NCI-H1417 (cell line): Measurements from ENCODE around the gene FAM120B.
A peak's percentile ranks its signal among the peaks of the same experiment; 100 is the strongest.

ENCODE experiments used
- DNase-seq, 3 experiments: peaks; one replicate each; lab custom pipeline; 2025; lab: John Stamatoyannopoulos, UW

FAM120B gene

DNA sequence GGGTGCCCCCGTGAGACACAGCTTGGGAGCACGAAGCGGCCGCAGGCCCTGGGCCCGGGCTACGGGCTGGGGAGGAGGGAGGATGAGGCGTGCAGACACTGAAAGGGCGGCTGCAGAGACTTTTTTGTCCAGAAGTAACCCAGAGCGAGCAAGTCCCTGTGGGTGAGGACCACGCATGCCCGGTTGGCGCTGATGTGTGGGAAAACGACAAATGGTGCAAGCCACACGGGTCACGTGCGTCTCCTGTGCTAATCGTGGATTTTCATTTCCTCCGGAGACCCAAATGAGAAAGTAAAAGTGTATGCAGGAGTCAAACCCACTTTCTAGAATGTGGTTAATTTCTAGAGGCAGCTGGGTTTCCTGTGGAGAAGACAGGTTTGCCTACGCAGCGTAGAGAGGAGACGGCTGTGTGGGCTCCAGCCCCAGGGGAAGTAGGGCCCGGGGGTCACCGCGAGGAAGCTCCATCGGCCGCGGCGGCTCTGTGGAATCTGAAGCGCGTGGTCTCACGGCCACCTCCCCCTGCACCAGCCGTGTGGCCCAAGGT is 34.7 kb upstream of the FAM120B start:
- DNase-seq, result no peak

DNA sequence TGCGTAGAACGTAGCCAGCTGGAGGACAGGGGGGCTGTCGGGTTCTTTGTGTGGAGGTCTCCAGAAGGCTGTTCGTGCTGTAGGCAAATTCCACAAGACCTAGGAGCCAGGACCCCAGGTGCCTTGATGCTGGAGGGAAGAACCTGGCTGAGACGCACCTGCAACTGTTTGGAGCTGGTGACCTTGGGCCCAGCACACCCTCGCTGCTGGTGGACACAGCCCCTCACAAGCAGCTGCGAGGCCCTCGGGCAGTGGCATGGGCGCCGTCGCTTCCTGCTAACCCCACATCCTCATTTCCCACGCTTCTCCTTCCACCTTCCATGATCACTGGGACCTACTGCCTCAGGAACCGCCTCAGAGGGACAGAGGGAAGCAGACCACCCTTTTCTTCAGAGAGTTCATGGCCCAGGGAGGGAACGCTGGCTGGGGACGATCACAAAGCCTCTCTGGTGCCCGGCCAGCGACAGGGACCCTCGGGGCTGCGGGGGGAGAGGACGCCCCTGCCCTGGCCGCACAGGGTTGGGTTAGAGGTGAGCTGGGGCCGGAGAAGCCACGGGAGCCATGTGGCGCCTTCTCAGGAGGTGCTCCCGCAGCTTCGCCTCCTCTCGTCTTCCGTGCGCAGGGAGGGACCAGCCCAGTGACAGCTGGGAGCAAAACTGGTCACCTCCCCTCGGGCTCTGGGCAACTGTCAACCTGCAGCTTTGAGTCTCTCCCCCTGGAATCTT is 34.1 kb upstream of the FAM120B start:
- DNase-seq, result no peak

DNA sequence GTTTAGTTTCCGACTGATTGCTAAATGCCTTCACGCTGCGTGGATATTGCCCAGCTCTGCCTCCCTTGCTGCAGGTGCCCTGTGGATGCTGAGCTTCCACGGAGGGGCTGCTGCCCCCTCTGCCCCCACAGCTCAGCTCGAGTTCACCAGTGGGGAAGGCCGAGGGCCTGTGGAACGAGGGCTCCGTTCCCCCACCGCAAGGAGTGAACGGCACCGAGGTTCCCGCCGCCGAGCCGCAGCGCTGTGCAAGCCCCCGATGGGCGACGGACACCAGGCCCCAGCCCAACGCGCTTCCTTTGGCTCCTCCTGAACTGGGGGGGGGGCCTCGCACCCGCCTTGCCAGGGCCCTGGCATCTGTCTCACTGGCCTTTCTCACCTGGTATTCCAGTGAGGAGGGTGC is 33.4 kb upstream of the FAM120B start:
- no peak for DNase-seq

DNA sequence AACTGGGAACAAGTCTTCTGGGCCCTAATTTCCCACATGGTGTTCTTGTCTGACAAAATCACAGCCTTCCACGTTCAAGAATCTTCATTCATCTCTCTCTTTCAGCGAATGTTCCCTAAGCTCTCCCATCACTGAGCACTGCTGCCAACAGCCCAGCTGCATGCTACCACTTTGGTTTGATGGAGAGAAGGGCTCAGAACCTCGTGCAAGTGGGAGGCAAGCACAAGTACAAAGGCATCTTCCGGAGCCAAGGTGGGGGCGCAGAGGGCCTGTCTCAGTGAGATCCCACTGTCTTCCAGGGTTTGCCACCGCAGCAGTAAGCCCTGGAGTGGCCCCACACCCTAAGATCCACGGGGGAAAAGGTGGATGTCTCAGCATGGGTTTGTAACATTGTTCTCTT is 32.9 kb upstream of the FAM120B start:
- no peak for DNase-seq

DNA sequence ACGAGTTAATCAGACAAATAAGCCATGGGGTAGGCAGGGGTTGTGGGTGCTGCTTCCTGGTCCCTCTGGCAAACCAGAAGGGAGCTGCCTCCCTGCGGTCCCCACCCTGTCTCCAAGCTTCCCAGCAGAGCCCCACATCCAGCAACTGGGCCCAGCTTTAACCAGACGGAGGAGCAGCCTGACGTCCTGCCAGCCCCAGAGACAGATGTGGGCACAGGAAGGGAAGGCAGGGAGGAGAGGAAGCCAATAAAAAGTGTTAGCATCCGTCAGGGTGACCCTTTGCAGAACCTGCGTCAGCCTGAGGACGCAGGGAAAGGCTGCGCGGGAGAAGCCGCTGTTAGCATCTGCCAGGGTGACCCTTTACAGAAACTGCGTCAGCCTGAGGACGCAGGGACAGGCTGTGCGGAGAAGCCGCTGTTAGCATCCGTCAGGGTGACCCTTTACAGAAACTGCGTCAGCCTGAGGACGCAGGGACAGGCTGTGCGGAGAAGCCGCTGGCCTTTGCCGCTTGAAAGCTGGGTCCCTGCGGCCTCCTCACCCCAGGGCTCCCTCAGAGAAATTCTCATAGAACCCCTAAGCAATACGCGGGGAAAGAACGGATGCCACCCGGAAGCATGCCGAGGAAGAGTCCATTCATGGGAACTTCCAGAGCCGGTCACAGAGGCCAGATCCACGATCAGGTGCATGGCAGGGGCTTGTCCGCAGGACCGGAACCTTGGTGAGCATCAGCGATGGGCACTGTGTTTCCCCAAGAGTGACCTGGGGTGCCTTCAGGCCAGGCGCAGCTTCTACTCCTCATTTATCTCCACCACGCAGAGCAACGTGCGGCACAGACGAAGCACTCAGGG is 31.6 kb upstream of the FAM120B start:
- DNase-seq, result no peak

DNA sequence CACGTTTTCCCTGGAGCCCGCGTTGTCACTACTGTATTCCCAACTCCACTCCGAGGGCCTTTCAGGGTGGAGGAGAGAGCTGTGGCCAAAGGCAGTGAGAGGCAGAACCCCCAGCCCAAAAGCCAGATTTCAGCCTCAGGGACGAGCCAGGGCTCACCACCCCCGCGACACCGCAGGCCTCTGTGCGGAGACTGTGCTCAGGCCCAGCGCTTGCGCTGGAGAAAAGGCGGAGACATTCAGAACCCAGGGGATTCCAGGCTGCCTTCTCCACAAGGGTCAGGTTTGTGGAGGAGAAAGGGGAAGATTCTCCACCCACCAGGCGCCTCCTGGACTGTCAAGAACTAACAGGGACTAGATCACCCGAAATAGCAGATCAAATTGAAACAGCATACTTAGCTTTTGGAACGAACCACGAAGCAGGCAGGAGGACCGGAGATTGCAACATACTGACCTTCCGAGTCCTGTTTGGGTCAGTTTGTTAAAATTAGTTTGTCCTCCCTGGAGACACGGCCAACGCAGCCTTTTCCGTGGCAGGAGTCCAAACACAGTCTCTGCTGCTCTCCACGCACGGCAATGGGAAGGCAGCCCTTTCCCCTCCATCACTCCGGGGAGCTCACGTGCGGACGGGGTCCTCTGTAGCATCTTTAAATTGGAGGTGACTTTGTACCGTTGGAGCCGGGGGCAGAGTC is 30.0 kb upstream of the FAM120B start:
- no peak for DNase-seq

DNA sequence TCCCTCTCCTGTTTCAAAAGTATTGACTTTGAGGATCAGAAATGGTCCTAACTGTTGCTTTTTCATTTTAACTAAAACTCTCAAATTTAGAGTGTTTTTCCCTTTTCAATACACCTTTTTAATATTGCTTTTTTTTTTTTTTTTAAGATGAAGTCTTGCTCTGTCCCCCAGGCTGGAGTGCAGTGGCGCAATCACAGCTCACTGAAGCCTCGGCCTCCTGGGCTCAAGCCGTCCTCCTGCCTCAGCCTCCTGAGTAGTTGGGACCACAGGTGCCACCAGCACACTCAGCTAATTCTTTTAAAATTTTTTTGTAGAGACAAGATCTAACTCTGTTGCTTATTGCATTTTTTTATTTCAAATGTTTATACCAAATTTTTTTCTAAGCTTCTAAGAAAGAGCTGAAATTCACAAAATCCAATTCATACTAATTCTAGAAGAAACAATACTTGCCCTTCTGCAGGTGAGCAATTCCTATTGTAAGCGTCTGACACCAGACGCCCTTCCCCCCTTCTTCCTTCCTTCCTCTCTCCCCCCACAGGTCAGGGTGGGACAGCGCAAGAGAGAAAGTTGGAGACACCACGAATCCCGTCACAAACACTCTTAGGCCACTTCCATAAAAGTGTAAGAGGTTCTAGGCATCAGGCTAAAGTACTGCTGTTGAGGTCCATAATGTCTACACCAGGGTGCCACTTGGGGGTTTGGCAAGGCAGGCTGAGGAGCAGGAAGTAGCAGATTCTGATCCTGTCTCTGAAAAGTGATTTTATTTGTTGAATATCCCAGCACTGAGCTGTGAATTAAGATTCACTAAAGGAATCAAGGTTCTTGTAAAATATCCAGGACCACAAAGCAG is 28.4 kb upstream of the FAM120B start:
- no peak for DNase-seq

DNA sequence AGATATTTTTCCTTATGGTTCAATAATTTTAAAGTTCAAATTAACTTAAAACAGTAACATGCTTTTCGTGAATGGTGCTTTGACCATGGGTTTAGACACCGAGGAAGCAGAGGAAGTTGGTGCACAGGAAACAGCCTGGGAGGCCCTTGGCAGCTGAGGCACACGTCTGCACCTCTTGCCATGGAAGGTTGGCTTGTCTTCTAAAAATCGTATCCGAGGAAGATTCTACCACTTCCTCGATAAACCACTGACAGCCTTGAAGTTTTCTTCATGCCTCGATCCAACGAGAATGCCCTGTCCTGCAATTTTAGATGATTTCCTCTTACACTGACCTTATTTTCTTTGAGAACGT is 27.8 kb upstream of the FAM120B start:
- DNase-seq, result no peak

DNA sequence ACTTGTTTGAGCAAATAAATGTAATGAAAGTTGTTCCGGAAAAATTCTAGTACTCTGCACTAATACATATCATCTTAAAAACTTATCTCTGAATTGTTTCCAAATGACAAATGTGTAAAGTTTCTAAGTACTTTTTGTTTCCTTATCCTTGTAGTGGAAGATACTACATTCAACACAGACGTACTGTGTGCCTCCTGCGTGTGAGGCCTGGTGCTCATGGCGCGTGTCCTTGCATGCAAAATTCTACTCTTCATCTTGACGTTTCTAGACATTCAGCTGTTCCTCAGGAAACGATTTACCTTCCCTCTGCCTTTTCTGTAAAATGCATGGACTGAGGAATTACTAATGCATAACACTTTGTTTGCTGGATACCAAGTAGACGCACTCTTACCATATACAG is 27.1 kb upstream of the FAM120B start:
- no peak for DNase-seq

DNA sequence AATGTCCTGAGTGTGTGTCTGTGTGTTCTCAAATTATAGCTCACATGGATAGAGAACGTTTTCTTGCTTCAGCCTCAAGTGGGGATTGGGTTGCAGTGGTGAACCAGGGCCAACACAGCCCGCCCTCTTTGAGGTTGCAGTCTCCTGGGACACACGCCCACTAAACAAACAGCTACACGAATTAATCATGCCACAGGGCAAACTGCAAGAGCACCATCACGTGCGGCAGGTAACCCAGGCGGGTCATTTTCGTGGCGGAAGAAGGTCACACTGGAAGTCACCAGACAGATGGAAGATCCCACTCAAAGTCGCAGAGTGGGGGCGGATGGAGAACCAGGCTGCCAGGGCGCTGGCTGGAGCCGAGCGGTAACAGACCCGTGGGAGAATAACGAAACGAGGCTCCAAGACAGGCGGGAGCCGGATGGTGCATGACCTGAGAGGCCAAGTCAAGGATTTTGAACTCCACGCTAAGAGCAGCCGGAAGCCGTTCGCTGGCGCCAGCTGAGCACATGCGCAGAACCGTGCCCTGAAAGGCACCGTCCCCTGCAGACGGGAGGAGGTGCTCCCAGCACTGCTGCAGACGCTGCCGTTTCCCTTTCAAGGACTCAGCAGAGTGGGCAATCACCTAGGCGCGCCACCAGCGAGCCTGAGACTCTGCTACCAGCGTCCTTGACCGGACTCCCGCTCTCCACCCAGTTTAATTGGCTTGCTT is 26.4 kb upstream of the FAM120B start:
- DNase-seq, result peak; percentile 96 to 98 (median 97)

DNA sequence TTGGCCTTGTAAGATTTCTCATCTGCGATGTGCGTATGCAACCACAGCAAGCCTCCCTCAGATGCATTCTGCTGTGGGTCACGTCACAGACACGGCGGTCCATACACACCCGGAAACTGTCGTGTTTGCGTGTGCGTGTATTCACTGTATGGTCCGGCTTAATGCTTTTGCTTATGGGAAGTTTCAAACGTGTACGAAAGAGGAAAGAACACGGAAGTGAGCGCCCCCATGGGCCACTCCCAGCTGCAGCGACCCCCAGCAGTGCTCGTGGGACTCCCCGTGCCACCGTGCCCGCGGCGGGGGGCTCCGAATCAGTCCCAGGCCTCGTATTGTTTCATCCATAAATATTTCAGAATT is 25.9 kb upstream of the FAM120B start:
- no peak for DNase-seq

DNA sequence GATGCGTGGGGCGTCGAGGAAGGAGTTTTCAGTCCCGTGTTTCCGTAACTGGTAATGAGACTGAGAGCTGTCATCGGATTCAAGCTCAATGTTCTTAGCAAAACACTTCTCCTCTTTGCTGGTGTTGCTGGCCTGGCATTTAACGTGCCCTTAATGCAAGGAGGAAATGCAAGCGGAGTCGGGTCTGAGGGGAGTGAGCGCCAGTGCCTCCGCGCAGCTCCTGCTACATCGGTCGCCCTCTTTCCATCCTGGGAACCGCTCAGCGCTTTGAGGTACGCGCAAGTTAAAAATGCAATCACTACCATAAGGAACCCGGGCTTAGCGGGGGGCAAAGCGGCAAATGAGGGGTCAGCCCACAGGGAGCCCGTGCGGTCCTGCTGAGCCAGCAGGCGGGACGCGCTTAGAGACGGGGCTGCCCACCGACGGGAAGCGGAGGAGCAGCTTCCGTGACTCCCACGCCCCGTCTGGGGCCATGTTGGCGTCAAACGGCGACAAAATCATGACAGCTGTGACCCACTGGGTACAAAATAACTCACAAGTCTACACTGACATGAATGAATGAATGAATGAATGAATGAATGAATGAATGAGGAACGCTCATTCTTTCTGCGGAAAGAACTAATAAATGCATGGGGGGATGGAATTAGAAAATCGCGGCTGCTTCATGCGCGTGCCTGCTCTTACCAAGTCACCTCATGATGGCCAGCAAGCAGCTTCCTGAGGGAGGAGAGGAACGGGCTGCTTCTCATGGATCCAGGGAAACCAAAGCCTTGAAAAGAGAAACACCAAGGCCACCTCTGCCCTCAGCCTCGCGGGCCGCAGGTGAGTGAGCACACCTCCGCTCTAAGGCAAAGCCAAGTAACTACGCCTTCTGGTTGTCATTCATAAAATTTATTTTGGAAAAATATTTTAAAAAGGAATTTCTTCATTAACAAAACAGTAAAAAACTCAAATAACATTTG is 24.9 kb upstream of the FAM120B start:
- DNase-seq, result peak in 1 of 3 experiments; percentile 47

DNA sequence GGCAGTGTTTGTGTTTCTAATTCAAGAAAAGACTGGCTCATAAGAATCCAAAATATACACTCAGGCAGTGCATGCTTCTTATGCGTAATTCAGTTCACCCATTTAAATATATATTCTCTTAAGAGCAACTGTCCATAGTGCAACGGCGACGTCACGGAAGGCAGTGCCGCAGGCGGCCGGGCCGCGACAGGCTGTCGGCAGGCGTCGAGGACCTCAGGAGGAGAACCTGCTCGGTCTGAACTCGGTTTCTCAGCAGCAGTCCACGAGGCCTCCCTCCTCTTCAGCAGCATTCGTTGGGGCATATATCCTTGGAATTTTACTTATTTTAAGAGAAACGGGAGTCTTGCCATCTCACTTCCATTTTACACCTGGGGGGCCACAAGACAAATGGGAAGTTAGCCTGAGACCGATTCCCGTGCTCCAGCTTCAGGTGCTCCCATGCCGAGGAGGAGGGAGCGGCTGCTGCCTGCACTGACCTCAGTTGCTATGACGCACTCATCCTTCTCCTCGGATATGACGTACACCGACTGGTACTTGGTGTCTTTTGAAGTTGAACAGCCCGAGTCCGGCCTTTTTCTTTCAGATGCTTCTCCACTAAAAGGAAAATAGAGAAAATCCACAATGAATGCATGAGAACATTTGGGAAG is 23.9 kb upstream of the FAM120B start:
- DNase-seq, result no peak

DNA sequence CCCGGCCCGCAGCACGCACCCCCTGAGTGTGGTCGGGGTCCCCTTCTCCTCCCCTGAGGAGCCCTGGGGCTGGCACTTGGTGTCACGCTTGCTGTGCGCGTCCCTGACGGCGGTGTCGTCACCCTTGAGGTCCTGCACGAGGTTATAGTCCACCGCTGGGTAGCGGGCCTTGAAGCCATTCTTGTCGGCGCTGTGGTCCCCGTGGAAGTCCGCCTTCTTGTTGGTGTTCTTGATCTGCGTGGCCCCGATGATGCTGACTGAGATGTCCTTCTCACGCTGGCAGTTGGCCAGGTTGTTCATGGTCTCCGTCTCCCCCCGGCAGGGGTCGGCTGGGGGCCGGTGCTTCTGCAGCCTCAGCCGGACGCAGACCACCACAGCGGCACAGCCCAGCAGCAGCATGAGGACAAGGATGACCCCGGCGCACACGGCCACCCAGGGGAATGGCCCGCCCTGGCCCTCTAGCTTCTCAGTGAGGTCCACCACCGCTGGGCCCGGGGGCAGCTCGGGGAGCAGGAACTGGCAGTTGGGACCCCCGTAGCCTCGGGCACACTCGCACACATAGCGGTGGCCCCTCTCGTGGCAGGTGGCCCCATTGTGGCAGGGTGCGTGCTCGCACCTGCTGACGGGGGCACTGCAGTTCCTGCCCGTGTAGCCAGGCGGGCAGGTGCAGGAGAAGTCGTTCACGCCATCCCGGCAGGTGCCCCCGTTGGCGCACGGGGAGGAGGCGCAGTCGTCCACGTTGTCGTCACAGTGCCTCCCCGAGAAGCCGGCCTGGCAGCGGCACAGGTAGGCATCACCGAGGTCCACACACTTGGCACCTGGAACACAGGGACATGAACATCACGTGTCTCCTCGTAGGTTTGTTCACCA is 23.1 kb upstream of the FAM120B start:
- DNase-seq, result no peak

DNA sequence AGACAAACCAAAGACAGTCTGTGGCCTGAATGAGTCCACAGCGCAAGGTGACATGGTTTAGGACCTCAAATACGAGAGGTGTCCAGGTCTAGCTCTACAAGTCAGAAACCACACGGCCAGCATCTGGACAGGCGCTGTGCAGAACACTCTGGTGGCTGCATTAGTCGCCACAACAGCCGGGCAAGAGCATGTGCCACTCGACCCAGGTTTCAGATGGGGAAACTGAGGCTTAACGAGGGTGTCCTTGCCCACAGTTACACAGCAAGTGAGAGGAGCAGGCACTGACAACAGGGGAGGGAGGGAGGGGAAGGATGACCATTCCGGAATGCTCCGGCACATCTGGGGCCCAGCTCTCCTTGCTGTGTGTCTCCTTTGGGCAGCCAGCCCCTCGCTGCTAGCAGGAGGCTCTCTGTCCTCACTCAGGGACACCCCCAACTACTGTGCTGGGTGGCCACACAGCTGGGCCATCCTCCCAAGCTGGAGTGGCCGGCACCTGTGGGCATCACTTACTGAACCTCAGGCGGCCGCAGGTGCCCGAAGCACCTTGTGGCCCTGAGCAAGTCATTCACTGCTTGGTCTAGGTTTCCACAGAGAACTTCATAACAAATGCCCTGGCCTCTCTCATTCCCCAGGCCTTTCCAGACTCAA is 22.3 kb upstream of the FAM120B start:
- DNase-seq, result no peak

DNA sequence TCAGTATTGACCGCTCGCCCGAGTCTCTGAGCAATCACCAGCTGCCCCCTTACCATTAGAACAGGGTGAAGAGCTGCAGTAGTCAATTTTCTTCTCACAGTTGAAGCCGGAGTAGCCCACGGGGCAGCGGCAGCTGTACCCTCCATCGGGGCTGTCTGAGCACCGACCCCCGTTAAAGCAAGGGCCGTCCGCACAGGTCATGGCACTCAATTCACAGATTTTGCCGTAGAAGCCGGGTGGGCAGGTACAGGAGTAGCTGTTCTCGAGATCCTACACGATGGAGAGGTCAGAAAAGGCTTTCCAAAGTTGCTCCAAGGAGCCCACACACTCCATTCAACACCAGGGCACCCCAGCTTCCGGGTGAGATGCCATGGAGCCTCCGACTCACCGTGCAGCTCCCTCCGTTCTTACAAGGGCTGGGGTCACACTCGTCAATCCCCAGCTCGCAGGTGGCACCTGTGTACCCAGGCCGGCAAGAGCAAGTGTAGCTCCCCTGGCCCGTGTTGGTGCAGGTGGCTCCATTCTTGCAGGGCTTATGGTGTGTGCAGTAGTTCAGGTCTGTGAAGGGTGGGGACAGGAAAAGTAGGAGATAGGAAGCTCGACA is 21.6 kb upstream of the FAM120B start:
- no peak for DNase-seq

DNA sequence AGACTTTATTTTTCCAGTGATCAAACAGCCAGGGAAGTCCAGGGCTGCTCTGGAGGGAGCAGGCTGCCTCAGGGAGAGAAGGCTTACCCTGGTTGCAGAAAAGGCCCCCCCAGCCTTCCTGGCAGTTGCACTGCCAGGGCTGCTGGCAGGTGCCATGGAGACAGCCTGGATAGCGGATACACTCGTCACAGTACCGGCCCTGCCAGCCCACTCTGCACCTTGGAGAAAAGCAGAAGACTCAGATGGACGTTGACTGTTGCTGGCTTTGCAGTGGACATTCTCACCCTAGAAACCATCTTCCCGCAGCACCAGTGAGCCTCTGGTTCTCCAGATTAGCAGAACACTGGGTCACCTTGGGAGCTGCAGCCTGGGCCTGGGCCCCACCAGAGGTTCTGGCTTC is 21.1 kb upstream of the FAM120B start:
- DNase-seq, result peak in 1 of 3 experiments; percentile 16
